Left lobe of liver (tissue), 1 donor: ENCODE results near the gene ATP5PO. TPM values are rescaled to one million over a fixed set of nuclear protein-coding genes. Genes with fewer than 3 reads are reported as not detected.

Experiments used
- total RNA-seq: library from RNA; stranded (reverse); gene quantifications from one replicate; pipeline ENCODE4 v1.2.1, GENCODE V29; 2021
- donor health status: DM: no; HTN: yes; CAD: no.

Gene ATP5PO
- total RNA-seq, 1 donor from 2014 or later = 86.8 TPM

Other genes starting within 250 kb of the ATP5PO start
- gene MRPS6, start 157.8 kb upstream of the ATP5PO start, total RNA-seq = 26.2 TPM
- 9.1 TPM for gene SLC5A3, start 157.8 kb upstream of the ATP5PO start, total RNA-seq